ENCODE results near the gene HOXD12.
A peak's percentile ranks its signal among the peaks of the same experiment; 100 is the strongest.

HOXD12 gene

DNA sequence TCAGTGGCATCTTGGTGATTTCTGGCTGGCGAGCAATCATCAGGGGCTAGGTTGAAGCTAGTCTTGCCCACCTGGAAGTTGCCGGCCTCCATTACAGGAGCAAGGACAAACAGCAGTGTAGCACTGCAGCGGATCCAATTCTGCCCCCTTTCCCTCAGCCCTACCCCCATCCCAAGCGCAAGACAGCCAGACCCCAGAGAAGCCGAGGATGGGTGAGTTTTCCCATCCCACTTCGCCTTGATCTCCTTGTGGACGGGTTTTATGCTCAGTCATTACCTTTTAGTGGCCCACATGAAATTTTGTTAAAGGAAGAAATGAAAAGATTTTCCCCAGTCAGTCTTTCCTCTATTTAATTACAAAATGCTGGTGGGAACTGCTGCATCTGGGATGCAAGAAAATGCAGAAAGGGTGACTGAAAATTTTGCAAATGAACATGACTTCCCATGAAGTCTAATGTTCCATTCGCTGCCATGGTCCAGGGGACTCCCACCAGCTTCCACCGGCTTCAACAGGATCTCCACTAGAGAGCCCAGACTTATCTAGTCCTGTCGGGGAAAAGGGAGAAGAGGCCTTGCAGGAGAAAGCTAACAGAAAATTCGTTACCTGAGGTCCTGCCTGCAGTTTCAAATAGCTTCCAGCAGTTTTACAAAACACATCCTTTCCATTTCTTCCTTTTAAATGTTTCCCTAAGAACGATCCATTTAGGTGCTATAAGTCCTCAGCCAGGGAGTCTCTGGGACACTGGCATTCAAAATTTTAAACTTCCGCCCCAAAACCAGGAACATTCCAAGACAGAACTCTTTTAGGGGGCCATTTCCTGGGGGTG lies 21.0 kb downstream of the HOXD12 start:
- no peak for DNase-seq (ENCODE audit: low spot score)

- no peak for DNase-seq (ENCODE audit: low spot score)
These were observed 21.8 kb downstream of the HOXD12 start for GRCh38 chr2:176121190-176122051.

GRCh38 chr2:176122052-176122682 lies 22.6 kb downstream of the HOXD12 start:
- no peak for DNase-seq (ENCODE audit: low spot score)

DNA sequence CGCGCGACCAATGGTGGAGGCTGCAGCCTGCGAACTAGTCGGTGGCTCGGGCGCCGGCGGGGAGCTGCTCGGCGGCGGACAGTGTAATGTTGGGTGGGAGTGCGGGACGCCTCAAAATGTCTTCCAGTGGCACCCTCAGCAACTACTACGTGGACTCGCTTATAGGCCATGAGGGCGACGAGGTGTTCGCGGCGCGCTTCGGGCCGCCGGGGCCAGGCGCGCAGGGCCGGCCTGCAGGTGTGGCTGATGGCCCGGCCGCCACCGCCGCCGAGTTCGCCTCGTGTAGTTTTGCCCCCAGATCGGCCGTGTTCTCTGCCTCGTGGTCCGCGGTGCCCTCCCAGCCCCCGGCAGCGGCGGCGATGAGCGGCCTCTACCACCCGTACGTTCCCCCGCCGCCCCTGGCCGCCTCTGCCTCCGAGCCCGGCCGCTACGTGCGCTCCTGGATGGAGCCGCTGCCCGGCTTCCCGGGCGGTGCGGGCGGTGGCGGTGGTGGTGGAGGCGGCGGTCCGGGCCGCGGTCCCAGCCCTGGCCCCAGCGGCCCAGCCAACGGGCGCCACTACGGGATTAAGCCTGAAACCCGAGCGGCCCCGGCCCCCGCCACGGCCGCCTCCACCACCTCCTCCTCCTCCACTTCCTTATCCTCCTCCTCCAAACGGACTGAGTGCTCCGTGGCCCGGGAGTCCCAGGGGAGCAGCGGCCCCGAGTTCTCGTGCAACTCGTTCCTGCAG lies 23.3 kb downstream of the HOXD12 start, which contains the start of gene HOXD9:
Gene HOXD9, plus strand, starts transcription at position 37 of the 728 bp plus-strand sequence. Its CDS starts 50 bp downstream, at position 87.
- DNase-seq (ENCODE audit: low spot score) = no peak

- DNase-seq (ENCODE audit: low spot score) = no peak
These were observed 24.0 kb downstream of the HOXD12 start for GRCh38 chr2:176123411-176124109.

DNA sequence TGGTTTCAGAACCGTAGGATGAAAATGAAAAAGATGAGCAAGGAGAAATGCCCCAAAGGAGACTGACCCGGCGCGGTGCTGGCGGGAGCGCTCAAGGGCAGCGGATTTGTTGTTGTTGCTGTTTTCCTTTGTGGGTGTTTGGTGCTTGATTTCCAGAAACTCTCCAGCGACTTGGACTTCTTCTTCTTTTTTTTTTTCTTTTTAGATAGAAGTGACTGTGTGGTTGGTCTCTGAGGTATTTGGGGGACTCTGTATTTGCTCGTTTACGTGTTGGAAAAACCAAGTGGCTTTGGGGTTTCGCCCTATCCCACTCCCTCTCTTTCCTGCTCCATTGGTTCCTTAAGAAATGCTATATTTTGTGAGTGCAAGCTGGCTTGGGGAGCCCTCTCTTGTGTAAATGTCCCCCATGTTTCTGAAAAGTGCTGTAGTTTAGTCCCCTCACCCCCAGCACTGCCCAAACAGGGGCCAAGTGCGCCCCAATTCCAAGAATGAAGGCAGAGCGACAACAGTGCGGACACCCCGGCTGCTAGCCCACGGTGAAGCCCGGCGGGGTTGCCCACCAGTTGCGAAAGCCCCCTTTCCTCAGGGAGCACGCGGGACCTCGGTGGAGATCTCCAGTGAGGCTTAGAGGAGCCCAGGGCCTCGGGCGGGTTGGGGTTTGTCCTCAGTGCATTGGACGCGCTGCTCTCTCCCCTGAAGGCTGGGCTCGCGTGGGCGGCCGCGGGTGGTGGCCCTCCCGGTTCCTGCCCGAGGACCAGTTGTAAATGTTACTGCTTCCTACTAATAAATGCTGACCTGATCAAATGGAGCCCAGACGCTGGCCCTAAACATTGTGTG lies 24.7 kb downstream of the HOXD12 start:
- DNase-seq (ENCODE audit: low spot score) = no peak

GRCh38 chr2:176124947-176125771 lies 25.6 kb downstream of the HOXD12 start:
- no peak for DNase-seq (ENCODE audit: low spot score)

GRCh38 chr2:176125772-176126054 lies 26.1 kb downstream of the HOXD12 start:
- DNase-seq (ENCODE audit: low spot score) = no peak

- DNase-seq (ENCODE audit: low spot score) = peak; percentile 49
These were observed 27.6 kb downstream of the HOXD12 start for GRCh38 chr2:176126929-176127773.

GRCh38 chr2:176127774-176128072 lies 28.1 kb downstream of the HOXD12 start:
- no peak for DNase-seq (ENCODE audit: low spot score)

DNA sequence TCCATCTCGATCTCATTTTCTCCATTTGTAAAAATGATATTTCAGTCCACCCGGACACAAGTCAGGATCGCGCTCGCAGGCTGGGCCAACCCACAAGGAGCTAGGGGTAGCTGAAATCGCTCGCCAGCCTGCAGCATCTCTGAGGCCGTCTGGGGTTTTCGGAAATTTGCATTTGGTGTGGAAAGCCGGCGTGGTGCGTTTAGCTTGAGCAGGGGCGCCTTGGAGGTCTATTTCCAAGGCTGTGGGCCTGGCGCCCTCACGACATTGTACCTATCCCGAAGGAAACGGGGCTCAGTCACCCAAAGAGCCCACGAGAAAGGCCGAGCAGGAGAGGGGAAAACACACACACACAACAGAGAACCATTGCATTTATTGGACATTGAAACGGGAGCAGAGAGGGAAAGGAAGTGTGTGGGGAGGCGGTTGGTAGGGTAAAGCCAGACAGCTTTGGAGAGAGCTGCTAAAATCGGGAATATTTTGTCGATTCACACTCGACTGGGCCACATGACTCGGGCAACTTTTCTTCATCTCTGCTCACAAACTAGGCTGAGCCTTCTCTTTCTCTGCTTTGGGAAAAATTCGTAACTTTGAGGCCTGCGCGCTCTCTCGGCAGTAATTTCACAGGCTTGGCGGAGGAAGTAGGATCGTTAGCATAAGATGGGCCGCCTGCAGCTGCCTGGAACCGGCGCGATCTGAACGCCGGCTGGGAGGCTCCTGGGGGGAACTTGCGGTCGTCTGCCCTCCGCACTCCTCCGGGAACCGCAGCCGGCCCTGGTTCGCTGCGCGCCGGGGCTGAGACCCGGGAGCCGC lies 28.8 kb downstream of the HOXD12 start:
- DNase-seq (ENCODE audit: low spot score) = no peak

DNA sequence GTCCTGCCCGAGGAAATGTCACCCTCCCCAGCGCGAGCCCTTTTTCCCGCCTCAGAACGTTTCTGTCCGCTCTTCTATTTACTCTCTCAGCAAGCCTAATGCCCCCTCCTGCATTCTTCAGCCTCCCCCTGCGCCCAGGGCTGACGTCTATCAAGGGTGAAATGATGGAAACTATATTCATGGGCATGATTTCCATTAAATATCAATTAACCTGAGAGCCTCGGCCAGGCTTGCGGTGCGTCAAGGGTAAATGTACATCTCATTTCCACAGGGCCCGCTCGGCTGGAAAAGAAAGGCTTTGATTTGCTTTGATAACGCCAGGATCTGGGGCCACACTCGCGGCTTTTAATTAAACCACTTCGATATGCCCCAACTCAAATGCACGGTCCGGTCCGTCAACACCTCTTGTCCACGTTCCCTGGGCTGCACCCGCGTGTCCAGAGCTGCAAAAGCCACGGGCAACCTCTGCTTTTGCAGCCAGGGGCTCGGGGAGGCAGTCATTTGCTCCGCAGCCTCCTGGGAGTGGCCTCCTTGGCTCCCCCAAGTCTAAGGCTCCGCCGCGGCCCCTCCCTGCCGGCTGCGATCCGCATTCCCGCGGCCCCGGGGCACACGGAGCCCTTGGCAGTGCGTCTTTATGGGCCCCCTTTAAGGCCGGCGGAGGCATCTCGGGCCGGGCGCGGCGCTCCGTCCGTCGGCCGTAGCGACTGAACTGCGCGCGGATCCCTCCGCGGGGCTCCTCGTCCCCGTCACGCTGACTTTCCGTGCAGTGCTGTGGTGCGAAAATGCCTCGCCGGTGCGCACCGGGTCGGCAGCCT lies 29.6 kb downstream of the HOXD12 start, which contains the start of gene HOXD8:
Gene HOXD8, plus strand, starts transcription at position 724 of the 815 bp plus-strand sequence. CDS start 662 bp downstream, outside the sequence.
- DNase-seq (ENCODE audit: low spot score) = no peak

GRCh38 chr2:176129813-176130146 lies 30.2 kb downstream of the HOXD12 start:
- DNase-seq (ENCODE audit: low spot score) = no peak

DNA sequence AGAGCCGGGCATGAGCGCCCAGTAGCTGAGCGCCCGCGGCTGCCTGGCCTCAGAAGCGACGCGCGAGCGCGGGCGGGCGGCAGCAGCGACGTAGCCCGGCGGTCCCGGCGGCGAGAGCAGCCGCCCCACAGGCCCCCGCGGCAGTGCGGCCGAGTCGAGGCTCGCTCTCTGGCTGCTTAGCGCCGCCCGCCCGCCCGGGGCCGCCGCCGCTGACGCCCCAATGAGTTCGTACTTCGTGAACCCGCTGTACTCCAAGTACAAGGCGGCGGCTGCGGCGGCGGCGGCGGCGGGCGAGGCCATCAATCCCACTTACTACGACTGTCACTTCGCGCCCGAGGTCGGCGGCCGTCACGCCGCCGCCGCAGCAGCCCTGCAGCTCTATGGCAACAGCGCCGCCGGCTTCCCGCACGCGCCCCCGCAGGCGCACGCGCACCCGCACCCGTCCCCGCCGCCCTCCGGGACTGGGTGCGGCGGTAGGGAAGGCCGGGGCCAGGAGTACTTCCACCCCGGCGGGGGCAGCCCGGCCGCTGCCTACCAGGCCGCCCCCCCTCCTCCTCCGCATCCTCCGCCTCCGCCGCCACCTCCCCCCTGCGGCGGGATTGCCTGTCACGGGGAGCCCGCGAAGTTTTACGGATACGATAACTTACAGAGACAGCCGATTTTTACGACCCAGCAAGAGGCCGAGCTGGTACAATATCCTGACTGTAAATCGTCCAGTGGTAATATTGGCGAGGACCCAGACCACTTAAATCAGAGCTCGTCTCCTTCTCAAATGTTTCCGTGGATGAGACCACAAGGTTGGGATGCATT lies 30.8 kb downstream of the HOXD12 start:
- no peak for DNase-seq (ENCODE audit: low spot score)

DNA sequence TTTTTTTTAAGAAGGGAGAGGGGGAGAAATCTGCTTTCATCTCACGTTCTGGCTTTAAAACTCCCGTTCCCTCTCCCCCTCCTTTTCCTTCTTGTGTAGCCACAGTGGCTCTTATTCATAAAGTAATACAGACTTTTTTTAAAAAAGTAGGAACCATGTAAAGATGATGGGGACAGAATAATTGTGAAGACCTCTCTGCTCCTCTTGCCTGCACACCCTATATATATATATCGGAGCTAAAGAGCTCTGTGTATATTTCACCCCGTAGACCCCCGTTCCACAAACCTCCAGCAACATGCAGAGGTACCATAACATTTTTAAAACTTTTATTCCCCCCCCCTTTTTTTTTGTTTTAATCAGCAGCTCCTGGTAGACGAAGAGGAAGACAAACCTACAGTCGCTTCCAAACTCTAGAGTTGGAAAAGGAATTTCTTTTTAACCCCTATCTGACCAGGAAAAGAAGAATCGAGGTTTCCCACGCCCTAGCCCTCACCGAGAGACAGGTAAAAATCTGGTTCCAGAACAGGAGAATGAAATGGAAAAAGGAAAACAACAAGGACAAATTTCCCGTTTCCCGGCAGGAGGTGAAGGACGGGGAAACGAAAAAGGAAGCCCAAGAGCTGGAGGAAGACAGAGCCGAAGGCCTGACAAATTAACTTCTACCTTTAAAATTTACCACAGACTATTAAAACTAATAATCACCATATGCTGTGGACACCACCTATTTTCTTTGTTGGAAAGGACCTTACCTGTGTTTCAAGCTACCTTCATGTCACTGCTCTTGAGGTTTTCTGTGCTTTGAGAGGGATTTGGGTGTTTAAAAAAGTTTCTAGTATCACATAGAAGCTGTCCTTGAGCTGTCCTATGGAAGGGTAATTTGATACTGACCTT lies 31.6 kb downstream of the HOXD12 start:
- no peak for DNase-seq (ENCODE audit: low spot score)

All from putamen (tissue), 1 donor.